CD4-positive, alpha-beta memory T cell (primary cell): ENCODE results near the gene PRR35. TPM values are rescaled to one million over a fixed set of nuclear protein-coding genes. Genes with fewer than 3 reads are reported as not detected.

ENCODE experiments used
- CTCF ChIA-PET: fragments of 350-600 bp; sonication (Branson Sonifier 250); formaldehyde crosslinking; loops from one replicate; lab custom pipeline; 2021; ENCODE audit warnings: inconsistent platforms; ENCODE audit not compliant: partially characterized antibody; lab: Charles Lee
- POLR2A ChIA-PET: fragments of 350-600 bp; sonication (Branson Sonifier 250); formaldehyde crosslinking; loops from one replicate; lab custom pipeline; 2021; ENCODE audit not compliant: partially characterized antibody; lab: Charles Lee
- DNase-seq, 5 donors: peaks; one replicate each; pipeline versions ENCODE4 v3.0.0 to v3.0.0-alpha.2; 2020 to 2022; ENCODE audit warnings: mixed read lengths in 1 of 5
- H3K27ac ChIP-seq: one replicate; pipeline ENCODE4 v1.7.0; 2013; ENCODE audit warnings: low read depth, low read length
- H3K27me3 ChIP-seq: 2 replicates; pipeline ENCODE4 v1.7.0; 2013; ENCODE audit warnings: mild to moderate bottlenecking, low read length, moderate library complexity; ENCODE audit not compliant: insufficient read depth
- H3K36me3 ChIP-seq: 2 replicates; pipeline ENCODE4 v1.7.0; 2013; ENCODE audit warnings: mild to moderate bottlenecking, low read length, moderate library complexity; ENCODE audit not compliant: insufficient read depth
- H3K4me1 ChIP-seq: 2 replicates; pipeline ENCODE4 v1.7.0; 2013; ENCODE audit warnings: mild to moderate bottlenecking, low read length, moderate library complexity; ENCODE audit not compliant: insufficient read depth
- H3K4me3 ChIP-seq, 2 donors: one replicate each; pipeline ENCODE4 v1.7.0; 2013; ENCODE audit warnings: low read length in 2 of 2, mild to moderate bottlenecking in 1 of 2
- H3K9me3 ChIP-seq, 2 donors: one replicate each; pipeline ENCODE4 v1.7.0; 2013; ENCODE audit warnings: low read length in 2 of 2, control low read depth in 1 of 2; ENCODE audit not compliant: control insufficient read depth in 1 of 2
- H3K27ac Mint-ChIP-seq, 7 donors: one replicate each; pipeline ENCODE4 v1.8.0; 2020 to 2021; ENCODE audit warnings: mixed read lengths in 7 of 7, mild to moderate bottlenecking in 6 of 7, inconsistent platforms in 3 of 7, moderate library complexity in 3 of 7
- H3K27me3 Mint-ChIP-seq, 2 donors: one replicate each; pipeline ENCODE4 v1.8.0; 2020 to 2021; ENCODE audit warnings: mixed read lengths in 2 of 2
- H3K36me3 Mint-ChIP-seq, 2 donors: one replicate each; pipeline ENCODE4 v1.8.0; 2020 to 2021; ENCODE audit warnings: mixed read lengths in 2 of 2, inconsistent platforms in 1 of 2, mild to moderate bottlenecking in 1 of 2
- H3K4me1 Mint-ChIP-seq, 4 donors: one replicate each; pipeline ENCODE4 v1.8.0; 2020 to 2021; ENCODE audit warnings: mixed read lengths in 4 of 4, mild to moderate bottlenecking in 1 of 4
- H3K4me3 Mint-ChIP-seq, 8 donors: one replicate each; pipeline ENCODE4 v1.8.0; 2020 to 2021; ENCODE audit warnings: mixed read lengths in 8 of 8, mild to moderate bottlenecking in 7 of 8, moderate library complexity in 6 of 8, inconsistent platforms in 3 of 8
- H3K9me3 Mint-ChIP-seq, 8 donors: one replicate each; pipeline ENCODE4 v1.8.0; 2020 to 2021; ENCODE audit warnings: mixed read lengths in 8 of 8, mild to moderate bottlenecking in 5 of 8, inconsistent platforms in 3 of 8, moderate library complexity in 1 of 8
- intact Hi-C: fragments of 100-400 bp; cut with micrococcal nuclease; formaldehyde crosslinking; loops from one replicate; pipeline ENCODE4 v1.15.1; 2023
- polyA plus RNA-seq, 2 donors: library from polyadenylated mRNA; unstranded; fragments of 300-500 nt; fragmentation: Illumina TruSeq; gene quantifications; one replicate each; pipeline ENCODE4 v1.2.3, GENCODE V29; 2021
- total RNA-seq, 2 experiments: library from RNA; stranded (reverse); gene quantifications; one replicate each; pipeline ENCODE4 v1.2.3, GENCODE V29; 2021

Gene PRR35
- total RNA-seq, result not detected
- not detected for polyA plus RNA-seq

GRCh38 chr16:560204-560700 lies at the start of gene PRR35:
Gene PRR35, plus strand, starts transcription at chr16:560394. Its CDS starts 2,901 bp downstream, at chr16:563295.
- Mint-ChIP-seq H3K27me3 (peaks cover 0 to 7% of the 10 kb centered on the region in 2 donors), H3K4me3 (no peak within 1 kb of the TSS), H3K27ac (no peak within 1 kb of the TSS), H3K9me3 (no peaks in the 10 kb centered on the region), H3K36me3 (no peaks in the 10 kb centered on the region), H3K4me1 (peaks cover 0 to 2% (median 0%) of the 10 kb centered on the region in 4 donors)
- Histone ChIP-seq H3K27ac (no peak within 1 kb of the TSS), H3K36me3 (no peaks in the 10 kb centered on the region), H3K9me3 (no peaks in the 10 kb centered on the region), H3K4me1 (no peaks in the 10 kb centered on the region), H3K4me3 (no peak within 1 kb of the TSS), H3K27me3 (peaks cover 3% of the 10 kb centered on the region)
- POLR2A ChIA-PET, result no interaction called here
- DNase-seq, result no peak
- intact Hi-C loops, result no loop called here
- CTCF ChIA-PET, result no interaction called here

GRCh38 chr16:512802-513201 lies 47.4 kb upstream of the PRR35 start:
- no peak for DNase-seq
- CTCF ChIA-PET, result no interaction called here
- POLR2A ChIA-PET, result no interaction called here
- Histone ChIP-seq H3K36me3 (no peaks in the 10 kb centered on the region), H3K4me1 (no peaks in the 10 kb centered on the region), H3K27me3 (no peaks in the 10 kb centered on the region), H3K4me3 (no peak overlapping the region), H3K9me3 (no peaks in the 10 kb centered on the region), H3K27ac (no peak overlapping the region)
- intact Hi-C loops, result no loop called here
- Mint-ChIP-seq H3K36me3 (peaks cover 3 to 5% of the 10 kb centered on the region in 2 donors), H3K9me3 (peaks cover 0 to 2% (median 0%) of the 10 kb centered on the region in 8 donors), H3K27me3 (no peaks in the 10 kb centered on the region), H3K4me3 (no peak overlapping the region), H3K27ac (no peak overlapping the region), H3K4me1 (no peaks in the 10 kb centered on the region)

- ChIA-PET CTCF (interaction anchor here (1.1 kb wide), 1 partner anchor 17 kb away, joined by 3 read pairs; no protein-coding TSS in a partner anchor), POLR2A (no interaction called here)
- intact Hi-C loops, result no loop called here
- Histone ChIP-seq H3K27me3 (no peaks in the 10 kb centered on the region), H3K27ac (no peak overlapping the region), H3K4me1 (no peaks in the 10 kb centered on the region), H3K9me3 (no peaks in the 10 kb centered on the region), H3K36me3 (no peaks in the 10 kb centered on the region), H3K4me3 (no peak overlapping the region)
- Mint-ChIP-seq H3K4me1 (no peaks in the 10 kb centered on the region), H3K36me3 (peaks cover 3 to 5% of the 10 kb centered on the region in 2 donors), H3K9me3 (no peaks in the 10 kb centered on the region), H3K4me3 (no peak overlapping the region), H3K27ac (no peak overlapping the region), H3K27me3 (no peaks in the 10 kb centered on the region)
- no peak for DNase-seq
These were observed 46.2 kb upstream of the PRR35 start for GRCh38 chr16:513950-514349.

GRCh38 chr16:515175-515938 lies 44.8 kb upstream of the PRR35 start:
- intact Hi-C loops, result no loop called here
- no peak for DNase-seq
- no peak overlapping the region for H3K27ac ChIP-seq
- CTCF ChIA-PET, result interaction anchor here (1.1 kb wide), 1 partner anchor 19 kb away, joined by 3 read pairs; no protein-coding TSS in a partner anchor
- Mint-ChIP-seq H3K27ac (no peak overlapping the region), H3K36me3 (peaks cover 5% of the 10 kb centered on the region in 2 donors), H3K4me3 (no peak overlapping the region), H3K27me3 (no peaks in the 10 kb centered on the region), H3K9me3 (no peaks in the 10 kb centered on the region), H3K4me1 (no peaks in the 10 kb centered on the region)
- no peaks in the 10 kb centered on the region for H3K27me3 ChIP-seq
- H3K9me3 ChIP-seq, result no peaks in the 10 kb centered on the region
- H3K4me3 ChIP-seq, result no peak overlapping the region
- POLR2A ChIA-PET, result no interaction called here
- no peaks in the 10 kb centered on the region for H3K36me3 ChIP-seq
- H3K4me1 ChIP-seq, result no peaks in the 10 kb centered on the region

GRCh38 chr16:515939-516226 lies 44.3 kb upstream of the PRR35 start:
- H3K4me1 Mint-ChIP-seq, result no peaks in the 10 kb centered on the region
- DNase-seq, result no peak
- intact Hi-C loops, result no loop called here
- Histone ChIP-seq H3K27me3 (no peaks in the 10 kb centered on the region), H3K4me3 (no peak overlapping the region), H3K9me3 (no peaks in the 10 kb centered on the region), H3K36me3 (no peaks in the 10 kb centered on the region), H3K4me1 (no peaks in the 10 kb centered on the region), H3K27ac (no peak overlapping the region)
- H3K9me3 Mint-ChIP-seq, result no peaks in the 10 kb centered on the region
- H3K27ac Mint-ChIP-seq, result no peak overlapping the region
- CTCF ChIA-PET, result no interaction called here
- POLR2A ChIA-PET, result no interaction called here
- no peak overlapping the region for H3K4me3 Mint-ChIP-seq
- H3K36me3 Mint-ChIP-seq, result peaks cover 5% of the 10 kb centered on the region in 2 donors
- no peaks in the 10 kb centered on the region for H3K27me3 Mint-ChIP-seq

GRCh38 chr16:516301-516700 lies 43.9 kb upstream of the PRR35 start:
- intact Hi-C loops, result no loop called here
- Histone ChIP-seq H3K4me1 (no peaks in the 10 kb centered on the region), H3K36me3 (no peaks in the 10 kb centered on the region), H3K9me3 (no peaks in the 10 kb centered on the region), H3K4me3 (no peak overlapping the region), H3K27me3 (no peaks in the 10 kb centered on the region), H3K27ac (no peak overlapping the region)
- H3K27ac Mint-ChIP-seq, result no peak overlapping the region
- H3K36me3 Mint-ChIP-seq, result peaks cover 5% of the 10 kb centered on the region in 2 donors
- DNase-seq, result no peak
- H3K4me1 Mint-ChIP-seq, result no peaks in the 10 kb centered on the region
- H3K27me3 Mint-ChIP-seq, result no peaks in the 10 kb centered on the region
- POLR2A ChIA-PET, result no interaction called here
- CTCF ChIA-PET, result no interaction called here
- no peak overlapping the region for H3K4me3 Mint-ChIP-seq
- no peaks in the 10 kb centered on the region for H3K9me3 Mint-ChIP-seq

GRCh38 chr16:518858-519257 lies 41.3 kb upstream of the PRR35 start:
- CTCF ChIA-PET, result interaction anchor here (1.2 kb wide), 1 partner anchor 13 kb away, joined by 3 read pairs; no protein-coding TSS in a partner anchor
- H3K27ac Mint-ChIP-seq, result no peak overlapping the region

More at GRCh38 chr16:518858-519257, 41.3 kb upstream of the PRR35 start:
- H3K27ac ChIP-seq, result no peak overlapping the region
- no peaks in the 10 kb centered on the region for H3K36me3 ChIP-seq
- H3K9me3 ChIP-seq, result no peaks in the 10 kb centered on the region
- no peak for DNase-seq
- intact Hi-C loops, result no loop called here
- POLR2A ChIA-PET, result no interaction called here
- Mint-ChIP-seq H3K4me1 (no peaks in the 10 kb centered on the region), H3K36me3 (peaks cover 5% of the 10 kb centered on the region in 2 donors), H3K9me3 (peaks cover 0 to 2% (median 0%) of the 10 kb centered on the region in 8 donors), H3K27me3 (no peaks in the 10 kb centered on the region), H3K4me3 (no peak overlapping the region)
- H3K4me1 ChIP-seq, result no peaks in the 10 kb centered on the region
- H3K27me3 ChIP-seq, result no peaks in the 10 kb centered on the region
- no peak overlapping the region for H3K4me3 ChIP-seq
